Tibial nerve (tissue), 4 donors: ENCODE data around the gene PRKCE. TPM values are rescaled to one million over a fixed set of nuclear protein-coding genes. Genes with fewer than 3 reads are reported as not detected.

Source experiments
- DNase-seq, 2 donors: peaks; one replicate each; pipeline ENCODE4 v3.0.0-alpha.2; 2019; ENCODE audit warnings: low spot score in 2 of 2
- H3K27ac ChIP-seq, 4 donors: fragments of 200-600 bp; sonication (generic) in 3 of 4; one replicate each; pipeline ENCODE4 v1.5.1; 2017 to 2019; ENCODE audit warnings: mild to moderate bottlenecking in 1 of 4
- H3K27me3 ChIP-seq, 2 donors: fragments of 200-600 bp; sonication (generic) in 1 of 2; one replicate each; pipeline versions ENCODE4 v1.5.1 to v1.6.0; 2017 to 2019
- H3K36me3 ChIP-seq, 3 donors: fragments of 200-600 bp; sonication (generic); one replicate each; pipeline ENCODE4 v1.5.1; 2018 to 2019
- H3K4me1 ChIP-seq, 4 donors: fragments of 200-600 bp; sonication (generic) in 3 of 4; one replicate each; pipeline ENCODE4 v1.5.1; 2017 to 2019
- H3K4me3 ChIP-seq, 4 donors: fragments of 200-600 bp; sonication (generic) in 3 of 4; one replicate each; pipeline ENCODE4 v1.5.1; 2017 to 2019; ENCODE audit warnings: mild to moderate bottlenecking in 1 of 4, moderate library complexity in 1 of 4
- H3K9me3 ChIP-seq, 4 donors: fragments of 200-600 bp; sonication (generic) in 3 of 4; one replicate each; pipeline ENCODE4 v1.5.1; 2017 to 2019
- CTCF ChIP-seq, 5 experiments: fragments of 200-600 bp in 3 of 5; fragments of 450-650 bp in 2 of 5; sonication (generic) in 3 of 5; IDR thresholded peaks; one replicate each; pipeline ENCODE4 v1.5.1; 2016 to 2019; ENCODE audit warnings: antibody characterized with exemption in 5 of 5, mild to moderate bottlenecking in 3 of 5, moderate library complexity in 2 of 5
- EP300 ChIP-seq, 2 donors: sonication (generic); formaldehyde crosslinking; IDR thresholded peaks; one replicate each; pipeline ENCODE4 v1.6.1; 2017; ENCODE audit warnings: antibody characterized with exemption in 2 of 2, mild to moderate bottlenecking in 1 of 2
- POLR2A ChIP-seq, 2 donors: fragments of 450-650 bp; IDR thresholded peaks; one replicate each; pipeline ENCODE4 v1.6.1; 2017; ENCODE audit warnings: antibody characterized with exemption in 2 of 2, mild to moderate bottlenecking in 2 of 2, moderate library complexity in 2 of 2
- WGBS, 2 donors: methylation state at CpG; one replicate each; pipeline ENCODE4 v1.1.5; 2018; 5-methylcytosine and 5-hydroxymethylcytosine counted together
- total RNA-seq, 4 donors: library from RNA; depleted of rRNA; stranded (reverse); fragments of >200 nt; gene quantifications; one replicate each; pipeline ENCODE4 v1.1.0, GENCODE V29; 2016

The PRKCE gene
- total RNA-seq, 4 donors from 2014 or later: 14.4 to 22.4 (median 17.9) TPM

DNA sequence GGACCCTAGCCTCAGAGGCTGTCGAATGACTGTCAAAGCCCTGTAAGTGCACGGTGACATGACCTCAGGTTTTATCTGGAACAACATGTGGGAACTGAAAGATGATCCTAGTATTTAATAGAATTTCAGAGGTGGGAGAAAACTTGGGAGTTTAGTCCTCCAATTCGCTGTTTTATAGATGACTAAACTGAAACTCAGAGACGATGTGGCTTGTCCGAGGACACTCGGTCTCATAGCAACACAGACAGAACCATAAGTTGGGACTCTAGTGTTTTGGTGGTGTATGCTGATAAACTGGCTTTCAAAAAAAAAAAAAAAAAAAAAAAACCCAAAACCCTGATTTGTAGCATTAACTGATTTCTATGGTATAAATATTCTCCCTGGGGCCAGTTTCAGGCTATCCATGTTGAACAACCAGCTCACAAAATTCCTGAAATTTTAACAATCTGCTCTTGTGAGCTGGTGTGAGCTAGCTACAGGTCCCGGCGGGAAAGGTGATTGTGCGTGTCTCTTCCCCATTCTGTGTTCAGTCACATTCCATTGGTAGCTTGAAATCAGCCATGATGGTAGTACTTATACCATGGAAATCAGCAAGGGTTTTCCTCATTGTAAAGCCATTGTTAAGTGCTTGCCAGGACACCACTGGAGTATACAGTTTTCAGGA is 450.2 kb downstream of the PRKCE start:
- Histone ChIP-seq H3K9me3 (peaks cover 0 to 22% (median 3%) of the 10 kb centered on the region in 4 donors), H3K27ac (no peak overlapping the region), H3K4me3 (no peak overlapping the region), H3K36me3 (peaks cover 0 to 35% (median 0%) of the 10 kb centered on the region in 3 donors), H3K4me1 (peaks cover 0 to 25% (median 6%) of the 10 kb centered on the region in 4 donors), H3K27me3 (no peaks in the 10 kb centered on the region)
- 78 to 80% methylated on average over 9 of the region's 9 CpGs for WGBS, 2 donors
- DNase-seq: no peak
- TF ChIP-seq EP300 (IDR thresholded peaks at IDR 0.05) (no peak), POLR2A (IDR thresholded peaks at IDR 0.05) (no peak), CTCF (IDR thresholded peaks at IDR 0.05) (no peak)

- Histone ChIP-seq H3K4me1 (no peaks in the 10 kb centered on the region), H3K27ac (no peak overlapping the region), H3K4me3 (no peak overlapping the region), H3K27me3 (no peaks in the 10 kb centered on the region), H3K36me3 (peaks cover 0 to 43% (median 0%) of the 10 kb centered on the region in 3 donors), H3K9me3 (peaks cover 0 to 22% (median 3%) of the 10 kb centered on the region in 4 donors)
- TF ChIP-seq EP300 (IDR thresholded peaks at IDR 0.05): no peak
- no peak for TF ChIP-seq POLR2A (IDR thresholded peaks at IDR 0.05)
- TF ChIP-seq CTCF (IDR thresholded peaks at IDR 0.05): no peak
- 94 to 95% methylated on average over 2 of the region's 2 CpGs for WGBS, 2 donors
- no peak for DNase-seq
These were observed 455.2 kb downstream of the PRKCE start for GRCh38 chr2:46106690-46107089.

- H3K27me3 ChIP-seq: no peaks in the 10 kb centered on the region
- peaks cover 0 to 33% (median 8%) of the 10 kb centered on the region in 4 donors for H3K4me1 ChIP-seq
- no peaks in the 10 kb centered on the region for H3K9me3 ChIP-seq
- DNase-seq: no peak
- peaks cover 0 to 5% (median 0%) of the 10 kb centered on the region in 3 donors for H3K36me3 ChIP-seq
- H3K27ac ChIP-seq: no peak overlapping the region
- WGBS, 2 donors: 95 to 100% methylated on average over 2 of the region's 2 CpGs
- no peak overlapping the region for H3K4me3 ChIP-seq
- TF ChIP-seq POLR2A (IDR thresholded peaks at IDR 0.05): no peak
- no peak for TF ChIP-seq CTCF (IDR thresholded peaks at IDR 0.05)
- TF ChIP-seq EP300 (IDR thresholded peaks at IDR 0.05): no peak
These were observed 463.5 kb downstream of the PRKCE start for GRCh38 chr2:46114996-46115395.

DNA sequence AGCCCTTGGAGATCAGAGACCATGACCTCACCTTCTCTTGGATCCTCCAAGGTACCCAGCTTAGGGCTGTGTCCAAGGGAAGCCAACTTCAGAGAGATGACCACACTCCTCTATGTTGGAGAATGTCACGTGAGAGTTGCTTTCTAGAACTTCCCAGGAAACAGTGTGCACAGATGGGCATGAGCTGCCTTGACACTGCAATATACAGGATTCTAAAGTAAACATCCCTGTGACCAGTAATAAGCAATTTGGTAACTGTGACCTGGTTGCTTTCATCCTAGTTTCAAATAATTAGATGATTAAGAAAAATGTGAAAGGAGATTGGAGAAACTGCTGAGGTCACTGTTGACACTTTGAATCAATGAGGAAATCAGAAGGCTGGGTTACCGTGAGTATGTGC is 464.7 kb downstream of the PRKCE start:
- WGBS, 2 donors: 75 to 83% methylated on average over 2 of the region's 2 CpGs
- peaks cover 0 to 38% (median 8%) of the 10 kb centered on the region in 4 donors for H3K4me1 ChIP-seq
- DNase-seq: no peak
- peak overlapping the region in 1 of 4 donors; percentile 27 for H3K27ac ChIP-seq
- H3K9me3 ChIP-seq: no peaks in the 10 kb centered on the region
- no peaks in the 10 kb centered on the region for H3K27me3 ChIP-seq
- H3K4me3 ChIP-seq: no peak overlapping the region
- peaks cover 0 to 5% (median 0%) of the 10 kb centered on the region in 3 donors for H3K36me3 ChIP-seq
- TF ChIP-seq CTCF (IDR thresholded peaks at IDR 0.05): no peak
- TF ChIP-seq EP300 (IDR thresholded peaks at IDR 0.05): no peak
- TF ChIP-seq POLR2A (IDR thresholded peaks at IDR 0.05): no peak

DNA sequence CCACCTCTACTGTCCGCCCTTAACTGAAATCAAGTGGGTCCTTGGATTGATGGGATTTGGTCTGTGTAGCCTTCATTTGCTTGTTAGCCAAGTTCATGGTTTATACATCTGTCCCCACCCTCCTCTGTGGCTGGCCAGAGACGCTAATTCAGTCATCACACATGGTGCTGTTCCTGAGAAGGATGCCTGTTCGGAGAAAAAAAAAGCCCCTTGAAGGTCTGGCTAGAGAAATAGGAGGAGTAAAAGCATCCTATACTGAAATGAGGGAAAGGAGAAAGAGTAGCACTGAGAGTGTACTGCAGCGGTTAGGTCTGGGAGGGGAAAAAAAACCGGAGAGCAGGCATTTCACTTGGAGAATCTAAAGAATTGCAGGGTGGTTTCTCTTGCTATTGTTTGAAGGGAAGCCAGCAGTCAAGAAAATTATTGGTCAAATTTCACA is 465.1 kb downstream of the PRKCE start:
- Histone ChIP-seq H3K27ac (peak overlapping the region in 2 of 4 donors; percentile 14 to 27), H3K4me1 (peaks cover 0 to 41% (median 8%) of the 10 kb centered on the region in 4 donors), H3K9me3 (no peaks in the 10 kb centered on the region), H3K4me3 (no peak overlapping the region), H3K36me3 (peaks cover 0 to 1% (median 0%) of the 10 kb centered on the region in 3 donors), H3K27me3 (no peaks in the 10 kb centered on the region)
- TF ChIP-seq EP300 (IDR thresholded peaks at IDR 0.05): no peak
- TF ChIP-seq POLR2A (IDR thresholded peaks at IDR 0.05): no peak
- no peak for TF ChIP-seq CTCF (IDR thresholded peaks at IDR 0.05)
- no peak for DNase-seq
- WGBS, 2 donors: 70% methylated on average over 5 of the region's 5 CpGs
